HG02973 (cell line): ENCODE results near the gene SNAPC3.
"Not testable (repeated sequence)": the region's sequence is repeated elsewhere in the genome, so short reads cannot be mapped to it uniquely, and the experiment has no call there.

ENCODE experiments used
- ATAC-seq: cut with Tn5 transposase; IDR thresholded peaks from one replicate; pipeline ENCODE4 v1.9.1; 2021; ENCODE audit warnings: moderate library complexity; ENCODE audit not compliant: unreplicated experiment

Gene SNAPC3

GRCh38 chr9:15422372-15423230 lies at the start of gene SNAPC3:
TSS of gene SNAPC3 (plus strand) at chr9:15422876. CDS start at chr9:15422880, 4 bp downstream.
- ATAC-seq = peak; percentile 95

GRCh38 chr9:15373881-15374280 lies 48.8 kb upstream of the SNAPC3 start:
- no peak for ATAC-seq

- no peak for ATAC-seq
These were observed 48.4 kb upstream of the SNAPC3 start for GRCh38 chr9:15374310-15374709.

GRCh38 chr9:15374825-15375224 lies 47.9 kb upstream of the SNAPC3 start:
- no peak for ATAC-seq

DNA sequence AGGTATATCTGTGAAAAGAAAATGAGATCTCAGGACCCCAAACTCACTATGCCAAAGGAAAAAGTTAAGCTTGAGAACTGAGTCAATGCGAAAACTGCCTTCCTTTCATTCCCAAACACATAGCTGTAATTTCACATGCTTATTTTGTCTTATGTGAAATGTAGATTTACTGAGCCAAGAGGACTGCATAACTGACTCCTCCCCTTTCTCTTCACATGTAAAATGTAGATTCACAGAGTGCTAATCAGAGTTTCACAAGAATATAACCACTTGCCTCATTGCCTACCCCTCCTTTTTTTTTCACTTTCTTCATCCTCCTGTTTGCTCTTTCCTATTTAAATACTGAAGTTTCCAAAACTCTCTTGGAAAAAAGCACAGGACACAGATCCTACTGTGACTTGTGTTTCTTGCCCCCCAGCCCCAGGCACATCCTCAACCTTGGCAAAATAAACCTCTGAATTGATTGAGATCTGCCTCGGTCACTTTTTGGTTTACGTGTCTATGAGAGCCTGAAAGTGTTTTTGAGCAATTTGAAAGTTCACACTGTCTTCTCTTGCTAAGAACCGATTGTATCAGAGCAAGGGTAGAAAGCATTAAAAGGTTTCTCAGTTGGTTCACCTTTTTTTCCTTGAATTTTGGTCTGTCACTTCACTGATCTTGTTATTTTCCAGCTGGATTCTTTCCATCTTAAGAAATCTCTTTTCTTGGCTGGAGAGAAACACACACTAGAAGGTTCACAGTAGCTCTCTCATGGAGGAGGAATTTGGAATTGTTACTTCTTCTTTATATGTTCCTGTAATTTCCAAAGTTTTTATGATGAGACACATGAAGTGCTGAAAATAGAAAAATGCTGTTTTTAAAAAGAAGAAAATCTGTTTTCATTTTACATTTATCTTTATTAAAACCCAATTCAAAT lies 44.8 kb upstream of the SNAPC3 start:
- no peak for ATAC-seq

DNA sequence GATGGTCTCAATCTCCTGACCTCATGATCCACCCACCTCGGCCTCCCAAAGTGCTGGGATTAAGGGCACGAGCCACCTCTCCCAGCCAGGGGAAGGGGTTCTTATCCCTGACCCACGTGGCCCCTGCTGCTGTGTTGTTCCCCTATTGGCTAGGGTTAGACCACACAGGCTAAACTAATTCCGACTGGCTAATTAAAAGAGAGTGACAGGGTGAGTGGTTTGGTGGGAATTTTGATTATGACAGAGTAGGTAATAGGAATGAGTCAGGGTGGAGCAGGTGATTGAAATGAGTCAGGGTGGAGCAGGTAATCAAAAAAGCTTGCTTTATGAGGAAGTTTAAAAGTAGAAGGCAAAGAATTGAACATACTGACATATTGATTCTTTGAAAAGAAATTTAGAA lies 43.4 kb upstream of the SNAPC3 start:
- not testable (repeated sequence) for ATAC-seq

DNA sequence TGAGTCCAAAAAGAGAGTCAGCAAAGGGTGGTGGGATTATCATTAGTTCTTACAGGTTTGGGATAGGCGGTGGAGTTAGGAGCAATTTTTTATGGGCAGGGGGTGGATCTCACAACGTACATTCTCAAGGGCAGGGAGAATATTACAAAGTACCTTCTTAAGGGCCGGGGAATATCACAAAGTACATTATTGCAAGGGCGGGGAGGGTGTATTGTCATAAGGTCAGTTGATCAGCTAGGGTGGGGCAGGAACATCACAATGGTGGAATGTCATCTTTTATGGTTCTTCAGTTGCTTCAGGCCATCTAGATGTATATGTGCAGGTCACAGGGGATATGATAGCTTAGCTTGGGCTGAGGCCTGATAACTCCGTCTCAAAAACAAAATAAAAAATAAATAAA lies 42.8 kb upstream of the SNAPC3 start:
- not testable (repeated sequence) for ATAC-seq

DNA sequence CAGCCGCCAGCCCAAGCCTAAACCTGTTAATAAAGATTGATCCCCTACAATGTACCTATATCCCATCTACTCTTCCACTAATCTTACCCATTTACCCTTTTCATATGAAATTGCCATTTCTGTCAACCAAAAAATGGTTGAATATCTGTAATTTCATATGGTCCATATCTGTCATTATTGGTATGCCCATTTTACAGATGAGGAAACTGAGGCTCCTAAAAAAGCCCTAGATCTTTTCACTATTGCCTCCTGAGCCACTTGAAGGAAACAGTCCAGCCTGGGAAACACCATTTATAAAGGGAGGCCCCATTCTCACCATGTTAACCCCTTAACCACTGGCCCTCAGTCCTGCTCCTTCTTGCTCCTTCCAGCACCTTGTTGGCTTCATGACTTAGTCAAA lies 41.2 kb upstream of the SNAPC3 start:
- no peak for ATAC-seq

DNA sequence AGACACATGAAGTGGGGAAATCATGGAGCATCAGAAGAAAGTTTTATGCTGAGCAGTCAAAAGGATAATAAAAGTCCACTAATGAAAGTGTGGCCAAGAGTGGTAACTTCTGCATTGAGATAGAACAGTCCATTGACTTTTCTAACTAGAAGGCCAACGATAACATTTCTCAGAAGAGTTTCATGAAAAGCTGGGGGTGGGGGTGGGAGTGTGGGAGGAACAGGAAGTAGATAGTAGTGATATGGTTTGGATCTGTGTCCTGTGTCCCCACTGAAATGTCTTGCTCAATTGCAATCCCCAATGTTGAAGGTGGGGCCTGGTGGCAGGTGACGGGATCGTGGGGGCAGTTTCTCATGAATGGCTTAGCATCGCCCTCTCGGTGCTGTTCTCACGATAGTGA lies 36.2 kb upstream of the SNAPC3 start:
- ATAC-seq = no peak

DNA sequence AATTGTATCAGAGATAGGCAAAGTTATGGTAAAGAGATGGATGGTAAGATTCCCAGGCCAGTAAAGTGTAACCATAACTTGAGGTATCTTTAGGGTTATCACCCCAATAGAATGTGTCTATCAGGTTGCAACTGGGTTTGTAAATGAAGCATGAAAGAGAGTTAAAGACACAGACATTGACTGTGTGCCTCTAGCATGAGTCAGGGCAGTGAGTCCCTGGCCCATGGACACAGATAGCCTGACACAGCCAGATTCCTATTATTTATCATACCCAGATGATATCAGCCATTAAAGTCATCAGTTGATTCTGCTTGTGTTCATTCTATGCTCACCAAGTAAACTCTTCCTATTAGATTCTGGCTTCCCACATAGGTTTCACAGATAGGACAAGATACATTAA lies 33.5 kb upstream of the SNAPC3 start:
- no peak for ATAC-seq

GRCh38 chr9:15389631-15390030 lies 33.0 kb upstream of the SNAPC3 start:
- no peak for ATAC-seq

DNA sequence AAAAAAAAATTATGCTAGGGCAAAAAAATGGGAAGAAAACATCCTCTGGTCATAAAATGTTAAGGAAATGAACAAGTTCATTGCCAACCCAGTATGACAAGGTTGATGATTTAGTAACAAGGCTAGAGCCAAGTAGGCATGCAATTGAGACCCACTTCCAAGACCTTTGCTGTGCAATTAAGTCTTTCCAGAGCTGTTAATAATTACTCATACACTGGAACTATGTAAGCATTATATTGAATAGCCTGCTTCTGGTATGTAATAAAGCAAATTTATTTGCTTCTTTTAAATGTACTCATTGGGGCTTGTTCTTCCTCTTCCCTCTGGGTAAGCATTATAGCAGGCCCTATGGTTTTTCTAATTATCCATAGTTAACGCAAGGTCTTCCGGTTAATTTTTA lies 32.5 kb upstream of the SNAPC3 start:
- ATAC-seq = no peak

DNA sequence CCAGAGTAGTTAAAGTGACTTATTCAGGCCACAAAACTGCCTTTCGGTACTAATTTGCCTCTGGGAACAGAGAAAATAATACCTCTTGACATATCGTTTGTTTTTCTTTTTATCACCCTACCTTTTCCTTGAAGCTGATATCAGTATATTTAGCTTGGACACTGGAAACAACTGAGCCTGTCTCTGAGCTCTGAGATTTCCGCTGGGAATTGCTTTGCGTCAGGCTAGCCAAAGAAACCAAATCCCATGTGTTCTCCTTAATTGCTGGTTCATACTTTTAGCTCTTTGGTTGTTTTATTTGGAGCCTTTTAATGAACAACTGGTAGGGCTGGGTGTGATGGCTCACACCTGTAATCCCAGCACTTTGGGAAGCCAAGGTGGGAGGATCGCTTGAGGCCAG lies 30.3 kb upstream of the SNAPC3 start:
- no peak for ATAC-seq

DNA sequence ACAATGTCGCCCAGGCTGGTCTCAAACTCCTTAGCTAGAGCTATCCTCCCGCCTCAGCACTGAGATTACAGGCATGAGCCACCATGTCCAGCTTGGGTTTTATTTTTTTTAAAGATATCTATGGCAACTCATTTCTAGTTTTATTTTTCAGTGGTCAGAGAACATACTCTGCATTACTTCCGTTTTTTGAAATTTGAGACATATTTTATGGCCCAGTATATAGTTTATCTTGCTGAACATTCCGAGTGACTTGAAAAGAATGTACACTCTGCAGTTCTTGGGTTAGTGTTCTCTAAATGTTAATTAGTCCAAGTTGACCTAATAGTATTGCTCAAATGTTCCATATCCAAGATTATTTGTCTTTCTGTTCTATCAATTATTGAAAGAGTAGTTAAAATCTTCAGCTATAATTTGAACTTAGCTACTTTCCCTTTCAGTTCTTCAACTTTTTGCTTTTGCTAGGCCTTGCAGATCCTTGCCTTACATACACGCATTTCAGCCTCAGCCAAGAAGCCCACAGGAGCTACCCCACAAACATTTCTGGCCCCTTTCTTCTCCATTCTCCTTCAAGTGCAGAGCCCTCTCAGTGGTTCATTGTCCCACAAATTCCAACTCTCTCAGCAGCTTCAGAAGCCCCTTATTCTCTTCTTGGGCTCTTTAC lies 22.3 kb upstream of the SNAPC3 start:
- ATAC-seq = no peak

DNA sequence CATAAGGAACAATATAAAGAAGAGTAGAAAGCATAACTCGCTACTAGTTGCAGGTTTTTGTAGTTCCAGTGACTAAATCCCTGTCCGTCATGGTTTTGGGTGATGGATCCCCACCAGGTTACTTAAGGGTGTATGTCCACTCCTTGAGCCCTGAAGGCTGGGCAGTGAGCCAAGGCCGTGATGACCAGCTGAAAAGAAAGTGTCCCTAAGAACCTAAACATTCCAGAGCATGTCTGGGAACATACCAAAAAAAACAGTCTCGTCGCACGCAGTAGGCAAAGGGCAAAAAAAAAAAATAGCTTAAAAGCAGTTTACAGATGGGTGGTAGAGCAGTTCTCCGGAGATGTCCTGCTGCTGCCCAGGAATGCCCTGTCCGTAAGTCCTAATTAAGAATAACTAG lies 21.4 kb upstream of the SNAPC3 start:
- no peak for ATAC-seq

GRCh38 chr9:15403155-15403554 lies 19.5 kb upstream of the SNAPC3 start:
- no peak for ATAC-seq

GRCh38 chr9:15404171-15404570 lies 18.5 kb upstream of the SNAPC3 start:
- ATAC-seq = no peak

DNA sequence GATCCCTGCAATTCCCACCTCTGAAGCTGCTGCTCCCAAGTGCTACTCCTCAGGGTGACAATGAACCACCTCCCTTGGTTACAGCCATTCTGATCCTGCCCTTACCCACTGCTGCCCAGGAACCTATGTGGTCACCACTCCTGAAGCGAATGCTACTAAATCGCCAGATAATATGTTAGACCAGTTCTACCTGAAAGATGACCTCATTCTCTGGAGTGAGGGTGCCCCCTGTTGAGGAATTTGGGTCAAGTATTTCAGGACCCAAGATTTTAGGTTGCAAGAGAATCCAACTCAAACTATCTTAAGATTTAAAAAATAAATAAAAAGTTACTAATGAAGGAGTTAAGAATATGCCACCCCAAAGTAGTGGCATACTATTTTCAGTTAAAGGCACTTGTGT lies 5.8 kb upstream of the SNAPC3 start:
- no peak for ATAC-seq

- ATAC-seq = no peak
These were observed 5.0 kb upstream of the SNAPC3 start for GRCh38 chr9:15417626-15418025.

- ATAC-seq = no peak
These were observed 1.9 kb upstream of the SNAPC3 start for GRCh38 chr9:15420796-15421195.

DNA sequence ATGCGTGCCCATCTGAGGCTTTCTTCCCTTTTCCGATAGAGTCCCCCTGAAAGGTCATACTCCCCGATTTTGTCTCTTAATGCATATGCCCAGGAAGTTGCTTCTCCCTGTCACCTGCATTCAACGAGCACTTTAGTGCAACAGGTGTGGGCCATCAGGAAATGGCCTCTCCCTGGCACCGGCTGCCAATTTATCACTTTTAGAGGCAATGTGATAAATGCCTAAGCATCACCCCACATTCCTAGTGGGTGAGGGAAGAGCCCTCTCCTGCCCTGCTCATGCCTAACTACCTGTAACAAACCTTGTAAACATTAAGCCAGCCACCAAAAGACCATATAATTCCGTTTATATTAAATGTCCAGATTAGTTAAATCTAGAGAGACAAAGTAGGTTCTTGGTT lies 1.1 kb upstream of the SNAPC3 start:
- no peak for ATAC-seq
